ENCODE data around the gene TRIM4.
A peak's percentile ranks its signal among the peaks of the same experiment; 100 is the strongest.
"Not testable (repeated sequence)": the region's sequence is repeated elsewhere in the genome, so short reads cannot be mapped to it uniquely, and the experiment has no call there.

The TRIM4 gene, protein sequence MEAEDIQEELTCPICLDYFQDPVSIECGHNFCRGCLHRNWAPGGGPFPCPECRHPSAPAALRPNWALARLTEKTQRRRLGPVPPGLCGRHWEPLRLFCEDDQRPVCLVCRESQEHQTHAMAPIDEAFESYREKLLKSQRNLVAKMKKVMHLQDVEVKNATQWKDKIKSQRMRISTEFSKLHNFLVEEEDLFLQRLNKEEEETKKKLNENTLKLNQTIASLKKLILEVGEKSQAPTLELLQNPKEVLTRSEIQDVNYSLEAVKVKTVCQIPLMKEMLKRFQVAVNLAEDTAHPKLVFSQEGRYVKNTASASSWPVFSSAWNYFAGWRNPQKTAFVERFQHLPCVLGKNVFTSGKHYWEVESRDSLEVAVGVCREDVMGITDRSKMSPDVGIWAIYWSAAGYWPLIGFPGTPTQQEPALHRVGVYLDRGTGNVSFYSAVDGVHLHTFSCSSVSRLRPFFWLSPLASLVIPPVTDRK

DNA sequence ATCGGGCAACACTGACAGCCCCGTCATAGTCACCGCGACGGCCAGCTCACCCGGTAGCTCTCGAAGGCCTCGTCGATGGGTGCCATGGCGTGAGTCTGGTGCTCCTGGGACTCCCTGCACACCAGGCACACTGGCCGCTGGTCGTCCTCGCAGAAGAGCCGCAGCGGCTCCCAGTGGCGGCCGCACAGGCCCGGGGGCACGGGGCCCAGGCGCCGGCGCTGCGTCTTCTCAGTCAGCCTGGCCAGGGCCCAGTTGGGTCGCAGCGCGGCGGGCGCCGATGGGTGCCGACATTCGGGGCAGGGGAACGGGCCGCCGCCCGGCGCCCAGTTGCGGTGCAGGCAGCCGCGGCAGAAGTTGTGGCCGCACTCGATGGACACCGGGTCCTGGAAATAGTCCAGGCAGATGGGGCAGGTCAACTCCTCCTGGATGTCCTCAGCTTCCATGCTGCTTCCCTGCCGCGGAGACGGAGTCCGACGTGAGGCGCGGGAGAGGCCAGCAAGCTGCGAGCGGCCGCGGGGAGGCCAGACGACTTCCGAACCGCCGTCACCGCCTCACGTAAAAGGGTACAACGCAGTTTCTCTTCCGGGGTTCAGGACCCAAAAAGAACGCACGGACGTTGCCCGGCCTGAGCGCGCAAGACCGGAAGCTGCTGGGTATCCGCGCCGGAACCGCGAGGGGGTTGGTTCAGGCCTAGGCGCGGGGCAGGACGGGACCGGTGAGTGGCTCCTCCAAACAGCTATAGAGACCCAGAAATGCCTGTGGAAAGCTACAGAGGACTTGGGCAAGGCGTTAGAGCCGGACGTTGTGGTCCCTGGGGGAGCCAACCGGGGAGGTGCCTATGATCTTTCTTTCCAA is at the start of gene TRIM4:
Gene TRIM4 (minus strand): TSS at position 572 of the 855 bp plus-strand sequence. CDS start 129 bp downstream, at position 443.
- no peaks in the 10 kb centered on the region; the same call in 1 of the 2 replicates for H3K36me3 ChIP-seq (ENCODE audit: control insufficient read depth, insufficient read depth, low read length)
- no CpG with 5 or more reads among the region's 81 CpGs for WGBS (ENCODE audit: insufficient coverage, insufficient read length)
- no peaks in the 10 kb centered on the region for H3K4me1 ChIP-seq (ENCODE audit: control insufficient read depth, insufficient read depth, low read length)
- H3K27me3 ChIP-seq (ENCODE audit: control insufficient read depth, insufficient read depth, low read length), result no peaks in the 10 kb centered on the region
- peak within 1 kb of the TSS; percentile 89 for H3K4me3 ChIP-seq (ENCODE audit: low read length)
- no peaks in the 10 kb centered on the region for H3K9me3 ChIP-seq (ENCODE audit: control insufficient read depth, insufficient read depth, low read length)
- no peak within 1 kb of the TSS for H3K27ac ChIP-seq (ENCODE audit: low read length)
- no peak for DNase-seq (ENCODE audit: low read depth, low spot score)

DNA sequence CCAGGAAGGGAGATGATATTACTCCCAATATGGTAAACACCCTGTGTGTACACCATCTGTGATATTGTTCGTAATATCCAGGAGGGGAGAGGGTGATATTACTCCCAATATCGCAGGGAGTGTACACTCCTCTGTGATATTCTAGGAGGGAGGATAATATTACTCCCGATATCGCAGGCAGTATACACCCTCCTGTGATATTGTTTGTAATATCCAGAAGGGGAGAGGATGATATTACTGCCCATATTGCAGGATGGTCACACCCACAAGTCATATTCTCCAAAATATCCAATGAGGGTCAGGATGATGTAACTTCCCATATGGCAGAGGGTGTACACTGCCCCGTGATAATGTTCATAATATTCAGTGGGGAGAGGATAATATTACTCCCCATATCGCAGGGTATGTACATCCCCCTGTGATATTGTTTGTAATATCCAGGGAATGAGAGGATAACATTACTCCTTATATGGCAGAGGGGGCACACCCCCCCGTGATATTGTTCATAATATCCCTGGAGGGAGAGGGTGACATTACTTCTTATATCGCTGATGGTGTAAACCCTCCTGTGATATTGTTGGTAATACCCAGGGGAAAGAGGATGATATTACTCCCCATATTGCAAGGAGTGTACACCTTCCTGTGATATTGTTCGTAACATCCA is 39.4 kb upstream of the TRIM4 start:
- DNase-seq (ENCODE audit: low read depth, low spot score), result no peak
- no peaks in the 10 kb centered on the region for H3K4me1 ChIP-seq (ENCODE audit: control insufficient read depth, insufficient read depth, low read length)
- no peaks in the 10 kb centered on the region for H3K36me3 ChIP-seq (ENCODE audit: control insufficient read depth, insufficient read depth, low read length)
- no peaks in the 10 kb centered on the region for H3K27me3 ChIP-seq (ENCODE audit: control insufficient read depth, insufficient read depth, low read length)
- H3K27ac ChIP-seq (ENCODE audit: low read length), result no peak overlapping the region
- H3K4me3 ChIP-seq (ENCODE audit: low read length), result no peak overlapping the region
- H3K9me3 ChIP-seq (ENCODE audit: control insufficient read depth, insufficient read depth, low read length), result no peaks in the 10 kb centered on the region
- no CpG with 5 or more reads among the region's 9 CpGs for WGBS (ENCODE audit: insufficient coverage, insufficient read length)

- no peaks in the 10 kb centered on the region for H3K4me1 ChIP-seq (ENCODE audit: control insufficient read depth, insufficient read depth, low read length)
- WGBS (ENCODE audit: insufficient coverage, insufficient read length), result no CpG with 5 or more reads among the region's 6 CpGs
- H3K36me3 ChIP-seq (ENCODE audit: control insufficient read depth, insufficient read depth, low read length), result no peaks in the 10 kb centered on the region
- no peak for DNase-seq (ENCODE audit: low read depth, low spot score)
- no peaks in the 10 kb centered on the region for H3K27me3 ChIP-seq (ENCODE audit: control insufficient read depth, insufficient read depth, low read length)
- H3K27ac ChIP-seq (ENCODE audit: low read length), result no peak overlapping the region
- no peak overlapping the region for H3K4me3 ChIP-seq (ENCODE audit: low read length)
- no peaks in the 10 kb centered on the region; the same call in 1 of the 2 replicates for H3K9me3 ChIP-seq (ENCODE audit: control insufficient read depth, insufficient read depth, low read length)
Measured at GRCh38 chr7:99955247-99955646, 35.9 kb upstream of the TRIM4 start.

DNA sequence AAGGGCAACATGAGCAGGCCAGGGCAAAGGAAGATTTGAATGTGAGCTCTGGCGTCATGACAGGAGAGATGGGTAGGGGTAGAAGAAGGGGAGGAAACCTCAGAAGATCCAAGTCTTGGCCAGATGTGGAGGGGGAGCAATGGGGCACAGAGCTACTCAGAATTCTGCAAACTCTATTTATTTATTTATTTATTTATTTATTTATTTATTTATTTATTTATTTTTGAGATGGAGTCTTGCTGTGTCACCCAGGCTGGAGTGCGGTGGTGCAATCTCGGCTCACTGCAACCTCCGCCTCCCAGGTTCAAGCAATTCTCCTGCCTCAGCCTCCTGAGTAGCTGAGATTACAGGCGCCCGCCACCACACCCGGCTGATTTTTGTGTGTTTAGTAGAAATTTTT is 35.3 kb upstream of the TRIM4 start:
- not testable (repeated sequence) for H3K27me3 ChIP-seq (ENCODE audit: control insufficient read depth, insufficient read depth, low read length); H3K4me3 ChIP-seq (ENCODE audit: low read length); DNase-seq (ENCODE audit: low read depth, low spot score); H3K9me3 ChIP-seq (ENCODE audit: control insufficient read depth, insufficient read depth, low read length); H3K27ac ChIP-seq (ENCODE audit: low read length); H3K4me1 ChIP-seq (ENCODE audit: control insufficient read depth, insufficient read depth, low read length); H3K36me3 ChIP-seq (ENCODE audit: control insufficient read depth, insufficient read depth, low read length)
- WGBS (ENCODE audit: insufficient coverage, insufficient read length), result no CpG with 5 or more reads among the region's 7 CpGs

DNA sequence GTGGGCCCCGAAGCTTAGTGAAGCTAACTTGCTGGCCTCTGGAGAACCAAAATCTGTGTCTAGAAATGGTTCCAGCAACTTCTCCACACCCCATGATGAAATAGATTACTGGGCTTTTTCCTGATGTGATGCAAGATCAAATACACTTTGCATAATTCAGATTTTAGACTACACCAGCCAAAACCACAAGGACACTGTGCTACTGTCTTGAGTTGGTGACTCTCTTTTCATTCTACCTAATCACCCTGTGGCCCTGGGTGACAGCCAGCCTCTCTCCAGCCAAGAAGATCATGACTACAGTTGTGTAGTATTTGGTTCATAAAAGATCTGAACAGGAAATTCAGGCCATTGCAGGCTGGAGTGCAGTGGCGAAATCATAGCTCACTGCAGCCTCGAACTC is 34.3 kb upstream of the TRIM4 start:
- Histone ChIP-seq H3K27ac (ENCODE audit: low read length) (no peak overlapping the region), H3K4me1 (ENCODE audit: control insufficient read depth, insufficient read depth, low read length) (no peaks in the 10 kb centered on the region), H3K36me3 (ENCODE audit: control insufficient read depth, insufficient read depth, low read length) (no peaks in the 10 kb centered on the region), H3K27me3 (ENCODE audit: control insufficient read depth, insufficient read depth, low read length) (no peaks in the 10 kb centered on the region), H3K9me3 (ENCODE audit: control insufficient read depth, insufficient read depth, low read length) (no peaks in the 10 kb centered on the region; the same call in 1 of the 2 replicates), H3K4me3 (ENCODE audit: low read length) (no peak overlapping the region)
- no CpG with 5 or more reads among the region's 3 CpGs for WGBS (ENCODE audit: insufficient coverage, insufficient read length)
- no peak for DNase-seq (ENCODE audit: low read depth, low spot score)

DNA sequence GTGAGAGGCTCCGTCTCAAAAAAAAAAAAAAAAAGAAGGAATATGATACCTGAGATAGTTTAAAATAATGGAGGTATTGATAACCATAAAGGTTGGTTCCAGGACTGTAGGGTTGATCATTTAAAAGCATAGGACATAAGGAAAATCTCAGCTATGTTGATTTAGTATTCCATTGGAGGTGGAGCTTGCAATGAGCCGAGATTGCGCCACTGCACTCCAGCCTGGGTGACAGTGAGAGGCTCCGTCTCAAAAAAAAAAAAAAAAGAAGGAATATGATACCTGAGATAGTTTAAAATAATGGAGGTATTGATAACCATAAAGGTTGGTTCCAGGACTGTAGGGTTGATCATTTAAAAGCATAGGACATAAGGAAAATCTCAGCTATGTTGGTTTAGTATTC is 33.3 kb upstream of the TRIM4 start:
- not testable (repeated sequence) for H3K27me3 ChIP-seq (ENCODE audit: control insufficient read depth, insufficient read depth, low read length); H3K36me3 ChIP-seq (ENCODE audit: control insufficient read depth, insufficient read depth, low read length); H3K4me3 ChIP-seq (ENCODE audit: low read length); H3K9me3 ChIP-seq (ENCODE audit: control insufficient read depth, insufficient read depth, low read length); H3K4me1 ChIP-seq (ENCODE audit: control insufficient read depth, insufficient read depth, low read length); H3K27ac ChIP-seq (ENCODE audit: low read length); DNase-seq (ENCODE audit: low read depth, low spot score)
- WGBS (ENCODE audit: insufficient coverage, insufficient read length), result no CpG with 5 or more reads among the region's 4 CpGs

GRCh38 chr7:99950819-99951218 is 31.5 kb upstream of the TRIM4 start:
- not testable (repeated sequence) for H3K36me3 ChIP-seq (ENCODE audit: control insufficient read depth, insufficient read depth, low read length); H3K27ac ChIP-seq (ENCODE audit: low read length); H3K4me1 ChIP-seq (ENCODE audit: control insufficient read depth, insufficient read depth, low read length); H3K27me3 ChIP-seq (ENCODE audit: control insufficient read depth, insufficient read depth, low read length); H3K4me3 ChIP-seq (ENCODE audit: low read length); DNase-seq (ENCODE audit: low read depth, low spot score); H3K9me3 ChIP-seq (ENCODE audit: control insufficient read depth, insufficient read depth, low read length)
- WGBS (ENCODE audit: insufficient coverage, insufficient read length), result no CpG with 5 or more reads among the region's 6 CpGs

- WGBS (ENCODE audit: insufficient coverage, insufficient read length), result no CpG with 5 or more reads among the region's 3 CpGs
- H3K36me3 ChIP-seq (ENCODE audit: control insufficient read depth, insufficient read depth, low read length), result no peaks in the 10 kb centered on the region
- DNase-seq (ENCODE audit: low read depth, low spot score), result no peak
- no peak overlapping the region for H3K4me3 ChIP-seq (ENCODE audit: low read length)
- H3K9me3 ChIP-seq (ENCODE audit: control insufficient read depth, insufficient read depth, low read length), result no peaks in the 10 kb centered on the region; the same call in 1 of the 2 replicates
- peaks cover 3% of the 10 kb centered on the region for H3K4me1 ChIP-seq (ENCODE audit: control insufficient read depth, insufficient read depth, low read length)
- H3K27me3 ChIP-seq (ENCODE audit: control insufficient read depth, insufficient read depth, low read length), result no peaks in the 10 kb centered on the region
- no peak overlapping the region for H3K27ac ChIP-seq (ENCODE audit: low read length)
Measured at GRCh38 chr7:99949645-99950228, 30.4 kb upstream of the TRIM4 start.

GRCh38 chr7:99947608-99948007 is 28.3 kb upstream of the TRIM4 start:
- no peak overlapping the region for H3K27ac ChIP-seq (ENCODE audit: low read length)
- 0 out of 2 replicates have a peak, but pooled peaks cover 2% of the 10 kb centered on the region for H3K36me3 ChIP-seq (ENCODE audit: control insufficient read depth, insufficient read depth, low read length)
- H3K27me3 ChIP-seq (ENCODE audit: control insufficient read depth, insufficient read depth, low read length), result no peaks in the 10 kb centered on the region
- no peaks in the 10 kb centered on the region; the same call in 1 of the 2 replicates for H3K9me3 ChIP-seq (ENCODE audit: control insufficient read depth, insufficient read depth, low read length)
- peaks cover 6% of the 10 kb centered on the region for H3K4me1 ChIP-seq (ENCODE audit: control insufficient read depth, insufficient read depth, low read length)
- H3K4me3 ChIP-seq (ENCODE audit: low read length), result no peak overlapping the region
- no peak for DNase-seq (ENCODE audit: low read depth, low spot score)
- no CpG with 5 or more reads among the region's 1 CpG for WGBS (ENCODE audit: insufficient coverage, insufficient read length)
